ENCODE data around the gene FSIP1. TPM values are rescaled to one million over a fixed set of nuclear protein-coding genes. Genes with fewer than 3 reads are reported as not detected.

FSIP1 gene
- total and polyA plus RNA-seq, 9 donors: 0.13 to 6.8 (median 0.79) TPM

DNA sequence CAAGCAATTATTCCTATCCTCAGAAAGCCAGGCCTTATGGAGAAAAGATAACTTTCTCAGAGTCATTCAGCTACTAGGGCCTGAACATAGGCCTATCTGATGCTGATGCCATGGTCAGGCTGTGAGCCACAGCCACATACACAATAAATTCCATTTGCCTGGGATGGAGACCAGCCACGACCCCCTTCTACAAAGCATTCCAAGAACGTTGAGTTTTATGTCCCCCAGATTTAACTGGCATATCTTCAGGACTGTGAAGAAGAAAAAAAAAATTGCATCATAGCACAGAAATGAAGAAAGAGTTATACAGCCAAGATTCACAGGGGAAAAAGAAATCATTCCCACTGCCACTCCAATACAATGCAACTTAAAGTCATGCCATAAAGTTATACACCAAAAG lies 101.8 kb downstream of the FSIP1 start:
- H3K27ac ChIP-seq: no peak overlapping the region
- intact Hi-C loops (cut with DNase I): loop anchor here in 1 of 4 donors (10.0 kb wide), 1 partner anchor 84 kb away; no protein-coding TSS in a partner anchor

DNA sequence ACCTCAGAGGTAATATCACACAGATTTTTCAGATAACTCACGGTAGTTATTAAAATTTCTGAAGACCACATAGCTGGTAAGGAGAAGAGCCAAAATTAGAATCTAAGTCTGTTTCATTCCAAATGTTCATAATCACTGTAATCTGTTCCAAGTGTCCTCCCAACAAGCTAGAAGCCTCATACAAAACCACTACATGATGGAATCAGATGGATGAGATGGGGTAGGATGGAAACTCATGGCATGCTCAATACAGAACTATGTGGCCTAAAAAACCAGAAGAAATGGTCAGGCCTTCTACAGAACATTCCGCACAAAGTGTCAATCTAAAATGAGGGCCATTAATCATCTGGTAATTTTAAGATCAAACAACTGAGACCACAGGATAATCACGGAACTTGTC lies 110.0 kb downstream of the FSIP1 start:
- H3K9me3 ChIP-seq: no peaks in the 10 kb centered on the region
- TF ChIP-seq POLR2A (IDR thresholded peaks at IDR 0.05) (no peak), EP300 (IDR thresholded peaks at IDR 0.05) (no peak)
- H3K4me3 ChIP-seq: no peak overlapping the region
- DNase-seq: no peak
- WGBS, 3 donors: 89 to 96% (median 95%) methylated on average over 3 of the region's 3 CpGs
- H3K36me3 ChIP-seq: no peaks in the 10 kb centered on the region
- peaks cover 1% of the 10 kb centered on the region for H3K4me1 ChIP-seq (ENCODE audit: insufficient read depth)
- intact Hi-C loops (cut with DNase I): no loop called here
- no peaks in the 10 kb centered on the region for H3K27me3 ChIP-seq
- no peak overlapping the region for H3K27ac ChIP-seq

More for the DNA sequence above, 101.8 kb downstream of the FSIP1 start:
- no peaks in the 10 kb centered on the region for H3K4me1 ChIP-seq (ENCODE audit: insufficient read depth)
- DNase-seq: no peak
- H3K4me3 ChIP-seq: no peak overlapping the region
- no peaks in the 10 kb centered on the region for H3K9me3 ChIP-seq
- H3K27me3 ChIP-seq: no peaks in the 10 kb centered on the region
- TF ChIP-seq, protein P1, sequence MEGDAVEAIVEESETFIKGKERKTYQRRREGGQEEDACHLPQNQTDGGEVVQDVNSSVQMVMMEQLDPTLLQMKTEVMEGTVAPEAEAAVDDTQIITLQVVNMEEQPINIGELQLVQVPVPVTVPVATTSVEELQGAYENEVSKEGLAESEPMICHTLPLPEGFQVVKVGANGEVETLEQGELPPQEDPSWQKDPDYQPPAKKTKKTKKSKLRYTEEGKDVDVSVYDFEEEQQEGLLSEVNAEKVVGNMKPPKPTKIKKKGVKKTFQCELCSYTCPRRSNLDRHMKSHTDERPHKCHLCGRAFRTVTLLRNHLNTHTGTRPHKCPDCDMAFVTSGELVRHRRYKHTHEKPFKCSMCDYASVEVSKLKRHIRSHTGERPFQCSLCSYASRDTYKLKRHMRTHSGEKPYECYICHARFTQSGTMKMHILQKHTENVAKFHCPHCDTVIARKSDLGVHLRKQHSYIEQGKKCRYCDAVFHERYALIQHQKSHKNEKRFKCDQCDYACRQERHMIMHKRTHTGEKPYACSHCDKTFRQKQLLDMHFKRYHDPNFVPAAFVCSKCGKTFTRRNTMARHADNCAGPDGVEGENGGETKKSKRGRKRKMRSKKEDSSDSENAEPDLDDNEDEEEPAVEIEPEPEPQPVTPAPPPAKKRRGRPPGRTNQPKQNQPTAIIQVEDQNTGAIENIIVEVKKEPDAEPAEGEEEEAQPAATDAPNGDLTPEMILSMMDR (IDR thresholded peaks at IDR 0.05): no peak
- TF ChIP-seq POLR2A (IDR thresholded peaks at IDR 0.05): no peak
- TF ChIP-seq EP300 (IDR thresholded peaks at IDR 0.05): no peak
- WGBS, 3 donors: 20 to 38% (median 30%) methylated on average over 2 of the region's 2 CpGs
- no peaks in the 10 kb centered on the region for H3K36me3 ChIP-seq

DNA sequence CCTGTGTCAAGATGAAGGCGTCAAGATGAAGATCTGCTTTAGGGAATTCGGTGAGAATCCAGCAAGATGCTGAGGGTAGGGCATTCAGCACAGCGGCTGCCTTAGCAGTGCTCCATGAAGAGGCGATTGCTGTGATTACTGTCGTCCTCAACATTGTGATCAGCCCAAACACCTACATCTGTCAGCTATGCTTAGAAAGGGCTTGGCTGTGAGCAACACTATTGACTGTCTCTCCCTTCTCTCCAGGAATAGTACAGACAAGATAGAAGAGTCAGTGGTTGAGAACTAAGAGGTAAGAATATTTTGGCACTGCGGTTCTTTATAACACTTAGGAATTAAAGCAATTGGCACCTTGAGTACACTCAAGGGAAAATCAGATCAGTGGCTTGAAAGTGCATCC lies 110.5 kb downstream of the FSIP1 start:
- no peak for DNase-seq
- H3K27ac ChIP-seq: no peak overlapping the region
- intact Hi-C loops (cut with DNase I): no loop called here
- H3K4me3 ChIP-seq: no peak overlapping the region
- no peaks in the 10 kb centered on the region for H3K36me3 ChIP-seq
- H3K4me1 ChIP-seq (ENCODE audit: insufficient read depth): peaks cover 1% of the 10 kb centered on the region
- no peaks in the 10 kb centered on the region for H3K9me3 ChIP-seq
- 92 to 95% (median 94%) methylated on average over 6 of the region's 6 CpGs for WGBS, 3 donors
- H3K27me3 ChIP-seq: no peaks in the 10 kb centered on the region
- TF ChIP-seq POLR2A (IDR thresholded peaks at IDR 0.05) (no peak), EP300 (IDR thresholded peaks at IDR 0.05) (no peak)
- TF ChIP-seq, protein P1 (IDR thresholded peaks at IDR 0.05): no peak

DNA sequence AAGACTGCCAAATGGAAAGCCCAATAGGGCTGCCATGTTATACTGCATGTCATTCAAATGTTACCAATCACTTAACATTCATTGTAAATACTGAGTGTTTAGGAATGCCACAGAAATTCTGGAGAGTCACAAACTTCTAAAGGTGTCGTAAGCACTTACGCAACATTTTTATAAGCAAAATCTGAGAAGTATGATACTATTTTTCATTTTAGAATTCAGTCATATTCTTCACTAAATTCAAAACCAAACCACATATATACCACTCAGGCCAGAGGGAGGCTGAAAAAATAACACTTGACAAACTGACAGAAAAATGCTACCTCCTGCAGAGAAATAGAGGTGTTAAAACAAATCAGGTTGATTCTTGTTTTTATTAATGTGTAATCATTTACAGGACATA lies 112.0 kb downstream of the FSIP1 start:
- Histone ChIP-seq H3K4me3 (no peak overlapping the region), H3K36me3 (no peaks in the 10 kb centered on the region), H3K4me1 (ENCODE audit: insufficient read depth) (peaks cover 1% of the 10 kb centered on the region), H3K9me3 (no peaks in the 10 kb centered on the region), H3K27ac (no peak overlapping the region), H3K27me3 (no peaks in the 10 kb centered on the region)
- WGBS, 3 donors: 95 to 100% (median 97%) methylated on average over 2 of the region's 2 CpGs
- DNase-seq: no peak
- TF ChIP-seq, protein P1 (IDR thresholded peaks at IDR 0.05): no peak
- TF ChIP-seq POLR2A (IDR thresholded peaks at IDR 0.05) (no peak), EP300 (IDR thresholded peaks at IDR 0.05) (no peak)
- intact Hi-C loops (cut with DNase I): no loop called here

DNA sequence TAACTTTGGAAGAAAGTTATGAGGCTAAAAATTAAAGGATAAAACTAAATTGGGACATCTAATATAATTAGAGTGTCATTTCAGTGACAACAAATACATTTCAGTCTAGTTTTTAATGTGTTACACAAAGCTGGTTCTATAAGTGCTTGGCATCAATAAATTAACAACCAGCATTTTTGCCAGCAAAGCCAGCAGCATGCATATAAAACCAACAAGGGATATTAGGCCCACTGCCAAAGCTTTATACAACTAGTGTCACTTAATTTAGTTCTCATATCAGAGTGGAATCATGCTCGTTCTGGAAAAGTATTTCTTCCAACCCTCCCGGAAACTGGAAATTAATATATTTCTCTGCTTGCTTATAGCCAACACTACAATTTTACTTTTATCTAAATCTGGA lies 113.0 kb downstream of the FSIP1 start:
- WGBS, 3 donors: 80 to 87% (median 80%) methylated on average over 2 of the region's 2 CpGs
- Histone ChIP-seq H3K27ac (no peak overlapping the region), H3K4me1 (ENCODE audit: insufficient read depth) (peaks cover 1% of the 10 kb centered on the region), H3K9me3 (no peaks in the 10 kb centered on the region), H3K4me3 (no peak overlapping the region), H3K27me3 (no peaks in the 10 kb centered on the region), H3K36me3 (no peaks in the 10 kb centered on the region)
- DNase-seq: no peak
- intact Hi-C loops (cut with DNase I): no loop called here
- TF ChIP-seq POLR2A (IDR thresholded peaks at IDR 0.05) (no peak), EP300 (IDR thresholded peaks at IDR 0.05) (no peak)
- TF ChIP-seq, protein P1 (IDR thresholded peaks at IDR 0.05): no peak

Measured in ovary (tissue), 9 donors.